ENCODE measurements around the gene GNGT2.

The GNGT2 gene

GRCh38 chr17:49165143-49165542 lies 45.2 kb downstream of the GNGT2 start:
- DNase-seq, result no peak

- DNase-seq, result no peak
These were observed 47.5 kb downstream of the GNGT2 start for GRCh38 chr17:49162866-49163265.

GRCh38 chr17:49157784-49158183 lies 52.6 kb downstream of the GNGT2 start:
- no peak for DNase-seq

- no peak for DNase-seq
These were observed 54.1 kb downstream of the GNGT2 start for GRCh38 chr17:49156256-49156655.
